ENCODE data around the gene ANKRD13D. TPM values are rescaled to one million over a fixed set of nuclear protein-coding genes. Genes with fewer than 3 reads are reported as not detected.

ANKRD13D gene
- total RNA-seq, 1 experiment from 2014 or later: 58.9 TPM

- peaks cover 25% of the 10 kb centered on the region for H3K36me3 ChIP-seq (ENCODE audit: low read depth, low read length)
- ChIA-PET CTCF (no interaction called here), POLR2A (ENCODE audit: unreplicated experiment) (no interaction called here)
- H3K9ac ChIP-seq (ENCODE audit: low read length): no peak overlapping the region
- no peak overlapping the region for H3K4me3 ChIP-seq (ENCODE audit: low read length)
- no peaks in the 10 kb centered on the region for H3K27me3 ChIP-seq (ENCODE audit: low read length)
- H3K79me2 ChIP-seq (ENCODE audit: low read length): peaks cover 24% of the 10 kb centered on the region
- no peak for DNase-seq
- H3K4me2 ChIP-seq (ENCODE audit: low read length): no peak overlapping the region
- no peak for ATAC-seq
- H3F3A ChIP-seq (ENCODE audit: low read length, unreplicated experiment): no peaks in the 10 kb centered on the region
- H3K27ac ChIP-seq (ENCODE audit: low read length): no peak overlapping the region
- TF ChIP-seq CTCF (conservative IDR thresholded peaks at IDR 0.05; ENCODE audit: low read depth, low read length) (no peak), EZH2 (IDR thresholded peaks at IDR 0.05; ENCODE audit: low read length, unreplicated experiment) (no peak), EZH2phosphoT487 (IDR thresholded peaks at IDR 0.05; ENCODE audit: borderline replicate concordance, low read length) (no peak)
- intact Hi-C loops (cut with micrococcal nuclease): loop anchor here (5.0 kb wide), 1 partner anchor 34 kb away; the partner anchor contains the start of gene GRK2
- H2AFZ ChIP-seq (ENCODE audit: low read length): no peak overlapping the region
- no TSS peak for BruUV-seq (replicated peaks)
- H3K4me1 ChIP-seq (ENCODE audit: insufficient read depth, low read length): peaks cover 18% of the 10 kb centered on the region
- H3K9me3 ChIP-seq (ENCODE audit: low read length): peaks cover 6% of the 10 kb centered on the region
- H3K9me2 ChIP-seq (replicated peaks; ENCODE audit: low read length): no peaks in the 10 kb centered on the region
- H4K20me1 ChIP-seq (ENCODE audit: low read length): no peaks in the 10 kb centered on the region
These were observed 11.7 kb downstream of the ANKRD13D start for GRCh38 chr11:67300756-67301312.

DNA sequence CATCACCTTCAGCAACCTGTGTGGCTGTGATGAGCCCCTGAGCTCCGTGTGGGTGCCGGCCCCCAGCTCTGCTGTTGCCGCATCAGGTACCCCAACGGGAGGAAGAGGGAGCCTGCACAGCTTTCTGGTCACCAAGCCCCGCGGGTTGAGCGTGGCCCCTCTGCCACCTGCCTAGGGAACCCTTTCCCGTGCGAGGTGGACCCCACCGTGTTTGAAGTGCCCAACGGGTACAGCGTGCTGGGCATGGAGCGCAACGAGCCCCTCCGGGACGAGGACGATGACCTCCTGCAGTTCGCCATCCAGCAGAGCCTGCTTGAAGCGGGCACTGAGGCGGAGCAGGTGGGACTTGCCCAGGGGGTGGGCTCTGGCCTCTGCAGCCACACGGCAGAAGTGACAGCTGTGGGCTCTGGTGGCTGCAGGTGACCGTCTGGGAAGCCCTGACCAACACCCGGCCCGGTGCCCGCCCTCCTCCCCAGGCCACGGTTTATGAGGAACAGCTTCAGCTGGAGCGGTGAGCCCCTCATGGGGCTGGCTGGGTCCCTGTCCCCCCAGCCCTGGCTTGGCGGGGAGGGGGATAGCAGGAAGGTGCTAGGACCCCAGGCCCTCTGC lies 12.3 kb downstream of the ANKRD13D start:
- Histone ChIP-seq H3K9ac (ENCODE audit: low read length) (no peak overlapping the region), H3K4me2 (ENCODE audit: low read length) (no peak overlapping the region), H4K20me1 (ENCODE audit: low read length) (no peaks in the 10 kb centered on the region), H3K27ac (ENCODE audit: low read length) (no peak overlapping the region), H2AFZ (ENCODE audit: low read length) (no peak overlapping the region), H3F3A (ENCODE audit: low read length, unreplicated experiment) (no peaks in the 10 kb centered on the region), H3K27me3 (ENCODE audit: low read length) (no peaks in the 10 kb centered on the region), H3K9me3 (ENCODE audit: low read length) (0 out of 2 replicates have a peak, but pooled peaks cover under 1% of the 10 kb centered on the region), H3K9me2 (replicated peaks; ENCODE audit: low read length) (no peaks in the 10 kb centered on the region), H3K36me3 (ENCODE audit: low read depth, low read length) (peaks cover 19% of the 10 kb centered on the region), H3K79me2 (ENCODE audit: low read length) (peaks cover 18% of the 10 kb centered on the region), H3K4me3 (ENCODE audit: low read length) (no peak overlapping the region), H3K4me1 (ENCODE audit: insufficient read depth, low read length) (peaks cover 18% of the 10 kb centered on the region)
- CTCF ChIA-PET: no interaction called here
- no peak for ATAC-seq
- DNase-seq: no peak
- POLR2A ChIA-PET (ENCODE audit: unreplicated experiment): no interaction called here
- BruUV-seq (replicated peaks): no TSS peak
- TF ChIP-seq EZH2 (IDR thresholded peaks at IDR 0.05; ENCODE audit: low read length, unreplicated experiment) (no peak), EZH2phosphoT487 (IDR thresholded peaks at IDR 0.05; ENCODE audit: borderline replicate concordance, low read length) (no peak), CTCF (conservative IDR thresholded peaks at IDR 0.05; ENCODE audit: low read depth, low read length) (no peak)
- intact Hi-C loops (cut with micrococcal nuclease): loop anchor here (5.0 kb wide), 1 partner anchor 34 kb away; the partner anchor contains the start of gene GRK2
